Body of pancreas (tissue), 4 donors: ENCODE data around the gene PTH1R. TPM values are rescaled to one million over a fixed set of nuclear protein-coding genes. Genes with fewer than 3 reads are reported as not detected.

Source experiments
- ATAC-seq: fragments of 150-250 bp; one replicate; pipeline ENCODE4 v1.9.1; 2016
- DNase-seq, 4 donors: peaks; one replicate each; pipeline ENCODE4 v3.0.0-alpha.2; 2019
- H3K27ac ChIP-seq, 4 donors: fragments of 200-600 bp; sonication (generic); 1 replicate in 3 of 4; 2 replicates in 1 of 4; pipeline versions ENCODE4 v1.5.1 to v1.6.1; 2016 to 2019; ENCODE audit warnings: mild to moderate bottlenecking in 1 of 4, mixed read lengths in 1 of 4, moderate library complexity in 1 of 4
- H3K27me3 ChIP-seq, 2 donors: fragments of 200-600 bp; sonication (generic); one replicate each; pipeline ENCODE4 v1.6.0; 2016; ENCODE audit warnings: mild to moderate bottlenecking in 1 of 2
- H3K36me3 ChIP-seq, 2 donors: fragments of 200-600 bp; sonication (generic); replicated peaks in 1 of 2; 2 replicates each; pipeline ENCODE4 v1.5.1; 2016; ENCODE audit warnings: low read depth in 2 of 2; ENCODE audit not compliant: insufficient read depth in 1 of 2
- H3K4me1 ChIP-seq: fragments of 200-600 bp; sonication (generic); one replicate; pipeline ENCODE4 v1.6.0; 2016
- H3K4me3 ChIP-seq, 2 donors: fragments of 200-600 bp; sonication (generic); 1 replicate in 1 of 2; 2 replicates in 1 of 2; pipeline ENCODE4 v1.5.1; 2016 to 2019
- H3K9me3 ChIP-seq, 3 donors: fragments of 200-600 bp; sonication (generic); 1 replicate in 2 of 3; 2 replicates in 1 of 3; pipeline ENCODE4 v1.5.1; 2016
- CTCF ChIP-seq, 7 experiments: fragments of 450-650 bp in 4 of 7; fragments of 200-600 bp in 3 of 7; sonication (generic) in 3 of 7; IDR thresholded peaks; one replicate each; pipeline ENCODE4 v1.5.1; 2016 to 2019; ENCODE audit warnings: antibody characterized with exemption in 7 of 7
- POLR2A ChIP-seq, 3 donors: fragments of 450-650 bp; IDR thresholded peaks; one replicate each; pipeline ENCODE4 v1.6.1; 2016; ENCODE audit warnings: antibody characterized with exemption in 3 of 3, mild to moderate bottlenecking in 2 of 3
- WGBS, 2 donors: methylation state at CpG; one replicate each; pipeline ENCODE4 v1.1.5; 2017; 5-methylcytosine and 5-hydroxymethylcytosine counted together
- intact Hi-C: fragments of 100-400 bp; cut with DNase I; formaldehyde crosslinking; loops from one replicate; pipeline ENCODE4 v1.15.1; 2023
- total RNA-seq, 2 donors: library from RNA; depleted of rRNA; stranded (reverse); fragments of >200 nt; gene quantifications; one replicate each; pipeline ENCODE4 v1.1.0, GENCODE V29; 2016

The PTH1R gene
- total RNA-seq, 2 donors from 2014 or later = 1.8 to 8.2 TPM

GRCh38 chr3:46928282-46928681, 50.8 kb downstream of the PTH1R start:
- no peak for ATAC-seq
- Histone ChIP-seq H3K9me3 (no peaks in the 10 kb centered on the region), H3K4me3 (no peak overlapping the region), H3K4me1 (peaks cover 77% of the 10 kb centered on the region), H3K27me3 (no peaks in the 10 kb centered on the region), H3K27ac (peak overlapping the region in 3 of 4 donors; percentile 82 to 93 (median 91)), H3K36me3 (peaks cover 5 to 10% of the 10 kb centered on the region in 2 donors)
- TF ChIP-seq CTCF (IDR thresholded peaks at IDR 0.05) (no peak), POLR2A (IDR thresholded peaks at IDR 0.05) (no peak)
- DNase-seq = peak in 1 of 4 donors; percentile 2
- WGBS, 2 donors = 80 to 100% methylated on average over 1 of the region's 1 CpG
- intact Hi-C loops = no loop called here

- intact Hi-C loops = no loop called here
- 0 to 26% methylated on average over 2 of the region's 2 CpGs for WGBS, 2 donors
Measured at GRCh38 chr3:46929324-46929723, 51.8 kb downstream of the PTH1R start.

GRCh38 chr3:46930166-46930944, 52.8 kb downstream of the PTH1R start:
- H3K27me3 ChIP-seq = no peaks in the 10 kb centered on the region
- H3K9me3 ChIP-seq = no peaks in the 10 kb centered on the region
- peak overlapping the region; percentile 70 to 93 (median 86) for H3K27ac ChIP-seq
- intact Hi-C loops = no loop called here
- DNase-seq (peak in 2 of 4 donors; percentile 52 to 66), ATAC-seq (no peak)
- WGBS, 2 donors = 43 to 57% methylated on average over 8 to 9 of the region's 9 CpGs
- H3K4me3 ChIP-seq = no peak overlapping the region
- no peak for TF ChIP-seq POLR2A (IDR thresholded peaks at IDR 0.05)
- TF ChIP-seq CTCF (IDR thresholded peaks at IDR 0.05) = no peak
- peaks cover 86% of the 10 kb centered on the region for H3K4me1 ChIP-seq
- H3K36me3 ChIP-seq = peaks cover 0 to 3% of the 10 kb centered on the region in 2 donors

More at GRCh38 chr3:46929324-46929723, 51.8 kb downstream of the PTH1R start:
- H3K27me3 ChIP-seq = no peaks in the 10 kb centered on the region
- DNase-seq (peak; percentile 77 to 91 (median 88)), ATAC-seq (peak; percentile 77)
- peak overlapping the region; percentile 3 to 93 (median 86) for H3K27ac ChIP-seq
- no peak for TF ChIP-seq POLR2A (IDR thresholded peaks at IDR 0.05)
- no peak for TF ChIP-seq CTCF (IDR thresholded peaks at IDR 0.05)
- peaks cover 77% of the 10 kb centered on the region for H3K4me1 ChIP-seq
- no peaks in the 10 kb centered on the region for H3K9me3 ChIP-seq
- peaks cover 0 to 8% of the 10 kb centered on the region in 2 donors for H3K36me3 ChIP-seq
- no peak overlapping the region for H3K4me3 ChIP-seq

GRCh38 chr3:46930945-46931403, 53.5 kb downstream of the PTH1R start:
- intact Hi-C loops = no loop called here
- H3K4me1 ChIP-seq = peaks cover 86% of the 10 kb centered on the region
- ATAC-seq (peak; percentile 46), DNase-seq (peak; percentile 44 to 70 (median 57))
- no peaks in the 10 kb centered on the region for H3K27me3 ChIP-seq
- no peak for TF ChIP-seq CTCF (IDR thresholded peaks at IDR 0.05)
- peak in 1 of 3 donors; percentile 10 for TF ChIP-seq POLR2A (IDR thresholded peaks at IDR 0.05)
- H3K4me3 ChIP-seq = no peak overlapping the region
- peak overlapping the region; percentile 70 to 93 (median 86) for H3K27ac ChIP-seq
- H3K9me3 ChIP-seq = no peaks in the 10 kb centered on the region
- peaks cover 0 to 1% of the 10 kb centered on the region in 2 donors for H3K36me3 ChIP-seq
- 15 to 24% methylated on average over 3 of the region's 3 CpGs for WGBS, 2 donors
